GM18951 (cell line): ENCODE results near the gene ANXA8.

Source experiments
- POLR2A ChIP-seq: IDR thresholded peaks from 4 replicates; pipeline ENCODE4 v1.6.1; 2011; ENCODE audit warnings: mild to moderate bottlenecking; ENCODE audit not compliant: insufficient read length, insufficient read depth; ENCODE audit errors: extremely low read depth
- in situ Hi-C: fragments of 300-500 bp; cut with MboI; formaldehyde crosslinking; loops from one replicate; pipeline ENCODE4 v1.12.0; 2022; ENCODE audit warnings: low sequenced_read_pairs, mixed read lengths, inconsistent platforms; ENCODE audit not compliant: unreplicated experiment

Gene ANXA8

GRCh38 chr10:47452495-47453140, 31.3 kb downstream of the ANXA8 start:
- in situ Hi-C loops: no loop called here

GRCh38 chr10:47451998-47452494, 31.9 kb downstream of the ANXA8 start:
- in situ Hi-C loops: no loop called here
- no peak for TF ChIP-seq POLR2A

More at GRCh38 chr10:47452495-47453140, 31.3 kb downstream of the ANXA8 start:
- TF ChIP-seq POLR2A: no peak

GRCh38 chr10:47451273-47451997, 32.5 kb downstream of the ANXA8 start:
- in situ Hi-C loops: no loop called here
- no peak for TF ChIP-seq POLR2A

- in situ Hi-C loops: no loop called here
- TF ChIP-seq POLR2A: no peak
These were observed 33.5 kb downstream of the ANXA8 start for GRCh38 chr10:47450442-47450841.

- TF ChIP-seq POLR2A: no peak
- in situ Hi-C loops: loop anchor here (10.0 kb wide), 1 partner anchor 425 kb away; no protein-coding TSS in a partner anchor
These were observed 33.9 kb downstream of the ANXA8 start for GRCh38 chr10:47449979-47450378.

GRCh38 chr10:47449102-47449978, 34.6 kb downstream of the ANXA8 start:
- in situ Hi-C loops: loop anchor here (10.0 kb wide), 1 partner anchor 425 kb away; no protein-coding TSS in a partner anchor
- TF ChIP-seq POLR2A: no peak

- in situ Hi-C loops: loop anchor here (10.0 kb wide), 1 partner anchor 423 kb away; no protein-coding TSS in a partner anchor
- no peak for TF ChIP-seq POLR2A
These were observed 36.2 kb downstream of the ANXA8 start for GRCh38 chr10:47447705-47448104.

- in situ Hi-C loops: loop anchor here (10.0 kb wide), 1 partner anchor 422 kb away; no protein-coding TSS in a partner anchor
- TF ChIP-seq POLR2A: no peak
These were observed 36.7 kb downstream of the ANXA8 start for GRCh38 chr10:47447209-47447608.

GRCh38 chr10:47445720-47446119, 38.2 kb downstream of the ANXA8 start:
- in situ Hi-C loops: loop anchor here (10.0 kb wide), 1 partner anchor 421 kb away; no protein-coding TSS in a partner anchor

GRCh38 chr10:47444047-47444446, 39.9 kb downstream of the ANXA8 start:
- in situ Hi-C loops: loop anchor here (10.0 kb wide), 1 partner anchor 419 kb away; no protein-coding TSS in a partner anchor
- no peak for TF ChIP-seq POLR2A

More at GRCh38 chr10:47445720-47446119, 38.2 kb downstream of the ANXA8 start:
- TF ChIP-seq POLR2A: no peak

- no peak for TF ChIP-seq POLR2A
- in situ Hi-C loops: loop anchor here (10.0 kb wide), 1 partner anchor 418 kb away; no protein-coding TSS in a partner anchor
These were observed 40.8 kb downstream of the ANXA8 start for GRCh38 chr10:47443145-47443544.

- in situ Hi-C loops: loop anchor here (10.0 kb wide), 1 partner anchor 418 kb away; no protein-coding TSS in a partner anchor
- no peak for TF ChIP-seq POLR2A
These were observed 41.6 kb downstream of the ANXA8 start for GRCh38 chr10:47442351-47442750.

GRCh38 chr10:47441938-47442337, 42.0 kb downstream of the ANXA8 start:
- TF ChIP-seq POLR2A: no peak
- in situ Hi-C loops: loop anchor here (10.0 kb wide), 1 partner anchor 417 kb away; no protein-coding TSS in a partner anchor

GRCh38 chr10:47440207-47440606, 43.7 kb downstream of the ANXA8 start:
- no peak for TF ChIP-seq POLR2A
- in situ Hi-C loops: loop anchor here (10.0 kb wide), 1 partner anchor 415 kb away; no protein-coding TSS in a partner anchor
